Stimulated activated CD8-positive, alpha-beta memory T cell treated with anti-CD3 and anti-CD28 coated beads, Interleukin-15, amount 100 ng/mL, for 1 hour (primary cell): Measurements from ENCODE around the gene ISOC2.

ENCODE experiments used
- DNase-seq: peaks from one replicate; pipeline ENCODE4 v3.0.0-alpha.2; 2020; ENCODE audit warnings: low read depth

Gene ISOC2

GRCh38 chr19:55406826-55407549, 54.5 kb downstream of the ISOC2 start:
- DNase-seq = no peak

- DNase-seq = no peak
Observed at GRCh38 chr19:55406091-55406825, 55.2 kb downstream of the ISOC2 start.

- DNase-seq = no peak
Observed at GRCh38 chr19:55405638-55406037, 55.8 kb downstream of the ISOC2 start.
